HEK293 (cell line): ENCODE results near the gene NELL1.

Source experiments
- CTCF ChIP-seq: fragments of 450-650 bp; formaldehyde crosslinking; IDR thresholded peaks from 2 replicates; pipeline ENCODE4 v1.5.1; 2016; ENCODE audit warnings: missing biosample characterization, missing genetic modification characterization
- HIC1 ChIP-seq: fragments of 450-650 bp; formaldehyde crosslinking; IDR thresholded peaks from 2 replicates; pipeline ENCODE4 v1.5.1; 2016; ENCODE audit warnings: missing biosample characterization, missing genetic modification characterization
- KLF7 ChIP-seq: fragments of 450-650 bp; formaldehyde crosslinking; IDR thresholded peaks from 2 replicates; pipeline ENCODE4 v1.5.1; 2016; ENCODE audit warnings: missing biosample characterization, missing genetic modification characterization, borderline replicate concordance
- PBX3 ChIP-seq: sonication (generic); formaldehyde crosslinking; IDR thresholded peaks from 2 replicates; pipeline ENCODE4 v1.8.1; 2022; ENCODE audit warnings: mild to moderate bottlenecking, moderate library complexity, missing genetic modification reagents
- PRDM1 ChIP-seq: fragments of 450-650 bp; formaldehyde crosslinking; IDR thresholded peaks from 2 replicates; pipeline ENCODE4; 2016; ENCODE audit warnings: missing biosample characterization, missing genetic modification characterization
- REST ChIP-seq: fragments of 450-650 bp; formaldehyde crosslinking; IDR thresholded peaks from 2 replicates; pipeline ENCODE4 v1.5.1; 2016; ENCODE audit warnings: missing biosample characterization, missing genetic modification characterization
- SETDB1 ChIP-seq: IDR thresholded peaks from one replicate; pipeline ENCODE4 v1.6.1; 2017; ENCODE audit warnings: mild to moderate bottlenecking, low read length, moderate library complexity, mixed read lengths; ENCODE audit not compliant: insufficient read length
- ZFP37 ChIP-seq: fragments of 450-650 bp; formaldehyde crosslinking; IDR thresholded peaks from 2 replicates; pipeline ENCODE4 v1.5.1; 2016; ENCODE audit warnings: missing biosample characterization, missing genetic modification characterization
- ZNF114 ChIP-seq: fragments of 450-650 bp; formaldehyde crosslinking; IDR thresholded peaks from 2 replicates; pipeline ENCODE4 v1.5.0; 2017; ENCODE audit warnings: missing biosample characterization, missing genetic modification characterization
- ZNF16 ChIP-seq: fragments of 450-650 bp; formaldehyde crosslinking; IDR thresholded peaks from 2 replicates; pipeline ENCODE4 v1.5.1; 2016; ENCODE audit warnings: low read depth, missing biosample characterization, missing genetic modification characterization
- ZNF274 ChIP-seq, 2 experiments: fragments of 200-500 bp in 1 of 2; fragments of 450-650 bp in 1 of 2; sonication (Bioruptor generic) in 1 of 2; formaldehyde crosslinking in 1 of 2; IDR thresholded peaks; 2 replicates each; pipeline versions ENCODE4 v1.5.1 to v1.6.1; 2014 to 2016; ENCODE audit warnings: borderline replicate concordance in 1 of 2, inconsistent platforms in 1 of 2, low read length in 1 of 2, missing biosample characterization in 1 of 2, missing genetic modification characterization in 1 of 2
- ZNF324 ChIP-seq: fragments of 450-650 bp; formaldehyde crosslinking; IDR thresholded peaks from 2 replicates; pipeline ENCODE4 v1.5.1; 2016; ENCODE audit warnings: missing biosample characterization, missing genetic modification characterization
- ZNF747 ChIP-seq: fragments of 450-650 bp; formaldehyde crosslinking; IDR thresholded peaks from 2 replicates; pipeline ENCODE4 v1.5.1; 2016; ENCODE audit warnings: missing biosample characterization, missing genetic modification characterization
- ZNF830 ChIP-seq: fragments of 450-650 bp; IDR thresholded peaks from 2 replicates; pipeline ENCODE4 v1.5.0; 2018; ENCODE audit warnings: missing biosample characterization, missing genetic modification characterization, low read depth, mild to moderate bottlenecking, moderate library complexity

GRCh38 chr11:20808328-20808727 lies 138.9 kb downstream of the NELL1 start:
- TF ChIP-seq KLF7 (tag by site-specific recombination) (no peak), SETDB1 (no peak), ZNF324 (tag by site-specific recombination) (no peak), CTCF (no peak), ZNF114 (tag by site-specific recombination) (no peak), PRDM1 (no peak), REST (tag by site-specific recombination) (no peak), ZNF830 (no peak), ZNF274 (IDR thresholded peaks at IDR 0.05; ENCODE audit: low read length) (no peak), ZNF274 (tag by site-specific recombination; IDR thresholded peaks at IDR 0.05; ENCODE audit: borderline replicate concordance) (no peak), PBX3 (CRISPR knock-in tag) (no peak), ZNF16 (tag by site-specific recombination) (no peak), ZFP37 (tag by site-specific recombination) (no peak), HIC1 (tag by site-specific recombination) (no peak), ZNF747 (tag by site-specific recombination) (no peak)
